SH-SY5Y (cell line): ENCODE measurements around the gene CCDC12.

Experiments
- GATA2 ChIP-seq: IDR thresholded peaks from 2 replicates; pipeline ENCODE4 v1.6.1; 2011; ENCODE audit warnings: mild to moderate bottlenecking, low read depth, low read length
- GATA3 ChIP-seq: IDR thresholded peaks from 2 replicates; pipeline ENCODE4 v1.6.1; 2011; ENCODE audit warnings: low read depth, mild to moderate bottlenecking, low read length, moderate library complexity

DNA sequence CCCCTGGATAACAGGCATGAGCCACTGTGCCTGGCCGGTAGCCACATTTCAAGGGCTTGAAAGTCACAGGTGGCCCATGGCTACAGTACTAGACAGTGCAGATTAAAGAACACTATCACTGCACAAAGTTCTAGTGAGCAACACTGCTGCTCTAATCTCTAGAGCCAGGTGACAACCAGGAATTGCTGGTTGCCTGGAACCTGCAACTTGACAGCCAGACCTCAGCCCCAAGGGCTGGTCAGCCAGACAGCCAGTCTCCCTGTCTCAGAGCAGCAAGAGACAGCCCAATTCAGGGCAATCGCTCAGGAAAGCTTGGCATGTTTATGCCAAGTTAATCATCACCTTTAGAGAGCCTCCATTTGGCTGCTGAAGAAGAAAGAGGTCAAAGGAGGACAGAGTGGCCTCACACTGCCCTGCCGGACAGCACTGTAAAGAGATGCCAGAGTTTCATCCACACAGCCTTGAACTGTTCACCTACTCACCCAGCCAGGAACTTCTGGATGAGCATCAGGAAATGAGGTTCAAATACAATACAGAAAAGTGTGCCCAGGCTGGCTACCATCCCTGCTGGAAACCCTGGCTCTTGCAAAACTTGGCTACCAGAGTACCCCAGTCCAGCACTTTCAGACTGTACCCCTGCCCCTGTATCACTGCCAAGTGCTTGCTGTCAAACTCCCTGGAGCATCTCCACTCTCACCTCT is 6.0 kb downstream of the CCDC12 start:
- TF ChIP-seq GATA2 (no peak), GATA3 (no peak)
